DND-41 (cell line): ENCODE data around the gene PDE4B.

Source experiments
- EZH2 ChIP-seq: IDR thresholded peaks from 3 replicates; pipeline ENCODE4 v1.6.1; 2012; ENCODE audit warnings: borderline replicate concordance, low read depth, mild to moderate bottlenecking, moderate library complexity, low read length, inconsistent platforms; ENCODE audit not compliant: severe bottlenecking
- TF ChIP-seq, protein P1 (sequence below): IDR thresholded peaks from 2 replicates; pipeline ENCODE4 v1.5.1; 2012; ENCODE audit warnings: borderline replicate concordance, low read length, moderate library complexity, mild to moderate bottlenecking; ENCODE audit not compliant: poor library complexity, severe bottlenecking; ENCODE audit errors: extremely low read depth

DNA sequence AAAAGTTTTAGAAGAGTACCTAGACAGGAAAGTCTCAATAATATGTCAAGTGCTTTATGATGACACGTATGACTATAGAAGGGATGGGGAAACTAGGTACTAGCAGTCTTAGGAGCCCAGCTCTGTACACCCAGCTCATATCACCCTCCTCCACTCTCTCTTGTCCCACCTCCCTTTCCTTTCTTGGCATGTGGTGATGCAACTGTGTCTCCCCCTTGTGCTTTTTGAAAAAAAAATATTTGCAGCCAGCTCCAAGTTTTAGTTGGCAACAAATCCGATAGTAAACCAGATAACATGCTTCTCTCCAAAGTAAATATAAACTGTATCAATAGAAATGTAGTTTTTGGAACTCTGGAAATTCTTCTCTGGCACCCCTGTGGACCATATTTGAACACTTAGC lies 280.7 kb downstream of the PDE4B start:
- TF ChIP-seq, protein P1, sequence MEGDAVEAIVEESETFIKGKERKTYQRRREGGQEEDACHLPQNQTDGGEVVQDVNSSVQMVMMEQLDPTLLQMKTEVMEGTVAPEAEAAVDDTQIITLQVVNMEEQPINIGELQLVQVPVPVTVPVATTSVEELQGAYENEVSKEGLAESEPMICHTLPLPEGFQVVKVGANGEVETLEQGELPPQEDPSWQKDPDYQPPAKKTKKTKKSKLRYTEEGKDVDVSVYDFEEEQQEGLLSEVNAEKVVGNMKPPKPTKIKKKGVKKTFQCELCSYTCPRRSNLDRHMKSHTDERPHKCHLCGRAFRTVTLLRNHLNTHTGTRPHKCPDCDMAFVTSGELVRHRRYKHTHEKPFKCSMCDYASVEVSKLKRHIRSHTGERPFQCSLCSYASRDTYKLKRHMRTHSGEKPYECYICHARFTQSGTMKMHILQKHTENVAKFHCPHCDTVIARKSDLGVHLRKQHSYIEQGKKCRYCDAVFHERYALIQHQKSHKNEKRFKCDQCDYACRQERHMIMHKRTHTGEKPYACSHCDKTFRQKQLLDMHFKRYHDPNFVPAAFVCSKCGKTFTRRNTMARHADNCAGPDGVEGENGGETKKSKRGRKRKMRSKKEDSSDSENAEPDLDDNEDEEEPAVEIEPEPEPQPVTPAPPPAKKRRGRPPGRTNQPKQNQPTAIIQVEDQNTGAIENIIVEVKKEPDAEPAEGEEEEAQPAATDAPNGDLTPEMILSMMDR = no peak
- no peak for TF ChIP-seq EZH2
